SK-N-SH (cell line): Measurements from ENCODE around the gene ENO1. TPM values are rescaled to one million over a fixed set of nuclear protein-coding genes. Genes with fewer than 3 reads are reported as not detected.
A peak's percentile ranks its signal among the peaks of the same experiment; 100 is the strongest.

Experiments
- CTCF ChIA-PET: fragments of 300-600, 350-600 bp; formaldehyde crosslinking; extraction: SDS; loops from one replicate; lab custom pipeline; 2021; lab: Yijun Ruan, JAX
- POLR2A ChIA-PET: fragments of 350-600 bp; sonication (Branson Sonifier 250); formaldehyde crosslinking; extraction: SDS; loops from one replicate; lab custom pipeline; 2020; ENCODE audit warnings: antibody characterized with exemption, inconsistent platforms; lab: Yijun Ruan, JAX
- DNase-seq: peaks from one replicate; pipeline ENCODE4 v3.0.0; 2012
- H2AFZ ChIP-seq: fragments of 200-600 bp; sonication (generic); 2 replicates; pipeline ENCODE4 v1.8.1; 2016; ENCODE audit warnings: antibody characterized with exemption, mild to moderate bottlenecking, low read depth
- H3F3A ChIP-seq: fragments of 200-600 bp; sonication (generic); replicated peaks from 2 replicates; pipeline ENCODE3; 2016; ENCODE audit warnings: antibody characterized with exemption, mild to moderate bottlenecking; ENCODE audit not compliant: insufficient read depth
- H3K27ac ChIP-seq, 2 experiments: fragments of 200-500 bp in 1 of 2; fragments of 200-600 bp in 1 of 2; sonication (Bioruptor generic) in 1 of 2; sonication (generic), shearing (Covaris generic) in 1 of 2; 2 replicates each; pipeline versions ENCODE4 v1.5.1 to v1.6.1; 2014 to 2016; ENCODE audit warnings: low read depth in 2 of 2, inconsistent platforms in 1 of 2, low read length in 1 of 2, mild to moderate bottlenecking in 1 of 2, mixed read lengths in 1 of 2
- H3K27me3 ChIP-seq: fragments of 200-600 bp; sonication (generic), shearing (Covaris generic); 2 replicates; pipeline ENCODE4 v1.6.1; 2016; ENCODE audit warnings: mixed run types; ENCODE audit not compliant: insufficient read depth
- H3K36me3 ChIP-seq, 2 experiments: fragments of 200-500 bp in 1 of 2; fragments of 200-600 bp in 1 of 2; sonication (Bioruptor generic) in 1 of 2; sonication (generic) in 1 of 2; replicated peaks in 1 of 2; 2 replicates each; pipeline versions ENCODE3 to v1.5.1; 2014 to 2016; ENCODE audit warnings: low read length in 1 of 2, mild to moderate bottlenecking in 1 of 2; ENCODE audit not compliant: insufficient read depth in 2 of 2, control insufficient read depth in 1 of 2
- H3K4me1 ChIP-seq, 2 experiments: fragments of 200-500 bp in 1 of 2; fragments of 200-600 bp in 1 of 2; sonication (Bioruptor generic) in 1 of 2; sonication (generic), shearing (Covaris generic) in 1 of 2; 2 replicates each; pipeline versions ENCODE4 v1.5.1 to v1.6.1; 2014 to 2016; ENCODE audit warnings: low read depth in 1 of 2, low read length in 1 of 2, mixed run types in 1 of 2; ENCODE audit not compliant: insufficient read depth in 2 of 2, control insufficient read depth in 1 of 2
- H3K4me2 ChIP-seq: fragments of 200-600 bp; sonication (generic), shearing (Covaris generic); 2 replicates; pipeline ENCODE4 v1.6.1; 2017; ENCODE audit warnings: mixed run types
- H3K4me3 ChIP-seq, 2 experiments: fragments of 200-500 bp in 1 of 2; fragments of 200-600 bp in 1 of 2; sonication (Bioruptor generic) in 1 of 2; sonication (generic), shearing (Covaris generic) in 1 of 2; 2 replicates each; pipeline versions ENCODE4 v1.5.1 to v1.8.1; 2014 to 2016; ENCODE audit warnings: low read depth in 2 of 2, inconsistent platforms in 1 of 2, low read length in 1 of 2, mild to moderate bottlenecking in 1 of 2, mixed read lengths in 1 of 2, moderate library complexity in 1 of 2
- H3K79me2 ChIP-seq: fragments of 200-600 bp; sonication (generic); 2 replicates; pipeline ENCODE4 v1.8.1; 2017; ENCODE audit warnings: mild to moderate bottlenecking; ENCODE audit not compliant: insufficient read depth
- H3K9ac ChIP-seq: fragments of 200-600 bp; sonication (generic); 2 replicates; pipeline ENCODE4 v1.6.1; 2017; ENCODE audit warnings: mixed run types
- H3K9me2 ChIP-seq: fragments of 200-600 bp; sonication (generic); 2 replicates; pipeline ENCODE4 v1.6.1; 2017; ENCODE audit warnings: mixed run types
- H3K9me3 ChIP-seq: fragments of 200-600 bp; sonication (generic); 2 replicates; pipeline ENCODE4 v1.6.1; 2017; ENCODE audit warnings: mixed run types, mild to moderate bottlenecking, moderate library complexity
- H4K20me1 ChIP-seq: fragments of 200-600 bp; sonication (generic); 2 replicates; pipeline ENCODE4 v1.6.1; 2017; ENCODE audit warnings: mild to moderate bottlenecking, mixed run types; ENCODE audit not compliant: insufficient read depth
- CHD2 ChIP-seq: fragments of 150-350 bp; IDR thresholded peaks from 2 replicates; pipeline ENCODE4 v1.6.1; 2018; ENCODE audit warnings: low read length; ENCODE audit not compliant: partially characterized antibody
- EP300 ChIP-seq, 2 experiments: IDR thresholded peaks; 2 replicates each; pipeline versions ENCODE4 v1.4.0 to v1.6.1; 2012; ENCODE audit warnings: borderline replicate concordance in 1 of 2, low read depth in 1 of 2, low read length in 1 of 2
- JUND ChIP-seq: IDR thresholded peaks from 2 replicates; pipeline ENCODE4 v1.4.0; 2012
- MXI1 ChIP-seq: IDR thresholded peaks from 2 replicates; pipeline ENCODE4 v1.6.1; 2012; ENCODE audit warnings: mild to moderate bottlenecking, low read depth, low read length, improper control_type of control experiment
- NRF1 ChIP-seq: IDR thresholded peaks from 2 replicates; pipeline ENCODE4 v1.6.1; 2012; ENCODE audit warnings: low read depth, mild to moderate bottlenecking, low read length
- RAD21 ChIP-seq: IDR thresholded peaks from 2 replicates; pipeline ENCODE4 v1.6.1; 2012; ENCODE audit warnings: mild to moderate bottlenecking, low read length
- TEAD4 ChIP-seq: IDR thresholded peaks from 2 replicates; pipeline ENCODE4 v1.4.0; 2012; ENCODE audit warnings: mild to moderate bottlenecking, borderline replicate concordance; ENCODE audit not compliant: insufficient read depth
- YY1 ChIP-seq: IDR thresholded peaks from 2 replicates; pipeline ENCODE4 v1.4.0; 2012; ENCODE audit warnings: low read depth, mild to moderate bottlenecking
- WGBS: methylation state at CpG from one replicate; pipeline ENCODE4 v1.1.6; 2017; ENCODE audit warnings: low lambda C conversion rate; 5-methylcytosine and 5-hydroxymethylcytosine counted together
- polyA plus RNA-seq, 3 experiments: library from polyadenylated mRNA; depleted of rRNA; stranded (reverse); fragments of >200 nt; gene quantifications; 2 replicates each; pipeline ENCODE4 v1.2.3, GENCODE V29; 2012
- TF ChIP-seq, protein P1 (sequence below): fragments of 200-600 bp; sonication (generic); IDR thresholded peaks from 2 replicates; pipeline ENCODE4 v1.6.1; 2017; ENCODE audit warnings: antibody characterized with exemption, mild to moderate bottlenecking, moderate library complexity
- TF ChIP-seq, protein P2 (sequence below): fragments of 150-350 bp; IDR thresholded peaks from 2 replicates; pipeline ENCODE4 v1.6.1; 2017; ENCODE audit warnings: antibody characterized with exemption, low read length, low read depth, borderline replicate concordance
- TF ChIP-seq, protein P3 (sequence below): IDR thresholded peaks from 2 replicates; pipeline ENCODE4 v1.4.0; 2012; ENCODE audit warnings: low read depth, borderline replicate concordance

The ENO1 gene
- polyA plus RNA-seq, 1 of the 3 experiments (the other 2 are of a cell fraction): 1,599 TPM

DNA sequence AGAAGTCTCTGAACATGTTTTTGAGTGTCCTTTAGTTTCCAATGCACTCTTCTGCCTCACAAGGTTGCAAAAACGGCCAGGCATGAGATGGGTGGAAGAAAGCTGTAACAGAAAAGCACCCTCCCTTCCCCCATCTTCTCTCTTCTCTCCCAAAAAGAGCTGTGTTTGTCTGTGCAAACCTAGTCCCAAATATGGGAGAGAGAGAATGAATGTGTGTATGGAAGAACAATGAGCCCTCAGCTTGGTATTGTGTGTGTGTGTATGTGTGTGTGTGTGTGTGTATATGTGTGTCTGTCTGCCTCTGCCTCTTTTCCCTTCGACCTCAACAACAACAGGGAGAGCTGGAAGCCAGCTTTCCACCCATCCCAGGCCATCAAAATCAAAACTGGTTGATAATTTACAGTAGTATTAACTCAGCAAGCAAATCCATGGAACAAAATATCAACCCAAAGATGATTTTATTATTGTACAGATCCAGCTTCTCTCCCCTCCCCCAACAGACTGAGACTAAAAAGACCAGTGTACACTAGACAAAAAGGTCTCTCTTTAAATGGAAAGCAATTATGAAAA, 62.8 kb downstream of the ENO1 start (continued):
- TF ChIP-seq, protein P1, sequence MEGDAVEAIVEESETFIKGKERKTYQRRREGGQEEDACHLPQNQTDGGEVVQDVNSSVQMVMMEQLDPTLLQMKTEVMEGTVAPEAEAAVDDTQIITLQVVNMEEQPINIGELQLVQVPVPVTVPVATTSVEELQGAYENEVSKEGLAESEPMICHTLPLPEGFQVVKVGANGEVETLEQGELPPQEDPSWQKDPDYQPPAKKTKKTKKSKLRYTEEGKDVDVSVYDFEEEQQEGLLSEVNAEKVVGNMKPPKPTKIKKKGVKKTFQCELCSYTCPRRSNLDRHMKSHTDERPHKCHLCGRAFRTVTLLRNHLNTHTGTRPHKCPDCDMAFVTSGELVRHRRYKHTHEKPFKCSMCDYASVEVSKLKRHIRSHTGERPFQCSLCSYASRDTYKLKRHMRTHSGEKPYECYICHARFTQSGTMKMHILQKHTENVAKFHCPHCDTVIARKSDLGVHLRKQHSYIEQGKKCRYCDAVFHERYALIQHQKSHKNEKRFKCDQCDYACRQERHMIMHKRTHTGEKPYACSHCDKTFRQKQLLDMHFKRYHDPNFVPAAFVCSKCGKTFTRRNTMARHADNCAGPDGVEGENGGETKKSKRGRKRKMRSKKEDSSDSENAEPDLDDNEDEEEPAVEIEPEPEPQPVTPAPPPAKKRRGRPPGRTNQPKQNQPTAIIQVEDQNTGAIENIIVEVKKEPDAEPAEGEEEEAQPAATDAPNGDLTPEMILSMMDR: no peak
- TF ChIP-seq, protein P2, sequence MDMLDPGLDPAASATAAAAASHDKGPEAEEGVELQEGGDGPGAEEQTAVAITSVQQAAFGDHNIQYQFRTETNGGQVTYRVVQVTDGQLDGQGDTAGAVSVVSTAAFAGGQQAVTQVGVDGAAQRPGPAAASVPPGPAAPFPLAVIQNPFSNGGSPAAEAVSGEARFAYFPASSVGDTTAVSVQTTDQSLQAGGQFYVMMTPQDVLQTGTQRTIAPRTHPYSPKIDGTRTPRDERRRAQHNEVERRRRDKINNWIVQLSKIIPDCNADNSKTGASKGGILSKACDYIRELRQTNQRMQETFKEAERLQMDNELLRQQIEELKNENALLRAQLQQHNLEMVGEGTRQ: no peak

DNA sequence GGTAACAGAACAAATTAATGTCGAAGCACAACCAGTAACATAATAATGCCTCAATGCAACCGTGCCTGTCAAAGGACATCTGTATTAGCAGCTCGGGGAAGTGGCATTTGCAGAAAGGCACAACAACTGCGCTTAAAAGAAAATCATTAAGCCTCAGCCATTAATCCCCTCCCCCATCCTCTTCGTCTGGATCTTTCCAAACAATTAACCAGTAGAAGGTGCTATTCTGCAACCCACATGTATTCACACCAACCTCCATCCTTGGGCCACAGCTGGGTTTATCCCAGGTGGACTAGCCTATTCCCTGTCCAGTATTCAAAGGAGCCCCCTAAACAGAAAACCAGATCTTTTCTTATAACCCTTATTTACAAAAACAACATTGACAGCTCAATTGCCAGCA, 63.6 kb downstream of the ENO1 start:
- H3K79me2 ChIP-seq: peaks cover 74% of the 10 kb centered on the region

DNA sequence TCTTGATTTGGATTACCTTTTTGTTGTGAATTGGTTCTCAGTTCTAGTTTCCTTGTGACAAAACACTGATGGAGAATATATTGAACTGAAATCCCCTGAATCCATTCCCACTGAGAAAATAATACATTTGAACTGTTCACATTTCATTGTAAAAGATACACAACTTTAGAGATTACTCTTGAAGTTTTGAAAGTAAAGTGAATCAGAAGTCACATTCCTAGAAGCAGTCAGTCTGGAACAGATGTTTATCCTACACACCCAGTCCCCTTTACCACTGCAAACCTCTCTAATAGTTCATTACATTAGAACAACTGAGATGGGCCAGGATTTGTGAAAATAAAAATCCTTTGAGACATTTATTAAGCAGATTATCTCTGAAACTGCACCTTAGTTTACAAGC, 64.5 kb downstream of the ENO1 start:
- Histone ChIP-seq H2AFZ (no peak overlapping the region), H3K79me2 (peaks cover 76% of the 10 kb centered on the region), H3K36me3 (no peaks in the 10 kb centered on the region), H3F3A (peaks cover 30% of the 10 kb centered on the region), H3K9me3 (no peaks in the 10 kb centered on the region), H3K4me1 (peaks cover 16 to 20% of the 10 kb centered on the region in 2 experiments; a peak in 3 of 4 replicates), H3K4me2 (no peak overlapping the region), H3K9ac (no peak overlapping the region), H4K20me1 (peaks cover 4% of the 10 kb centered on the region; the same call in 1 of the 2 replicates), H3K27ac (0 out of 4 replicates have a peak overlapping the region, but pooled peaks of 1 of the 2 experiments have one; percentile 2), H3K27me3 (no peaks in the 10 kb centered on the region), H3K9me2 (no peaks in the 10 kb centered on the region), H3K4me3 (no peak overlapping the region)
- DNase-seq: no peak
- ChIA-PET CTCF (interaction anchor here (1.4 to 1.7 kb wide), 2 partner anchors 35 to 252 kb away, joined by 4 to 9 read pairs; no protein-coding TSS in a partner anchor), POLR2A (no interaction called here)
- TF ChIP-seq YY1 (no peak), EP300 (IDR thresholded peaks at IDR 0.05; ENCODE audit: borderline replicate concordance in 1 of 2, low read depth in 1 of 2, low read length in 1 of 2) (no peak), NRF1 (no peak), JUND (no peak)
- TF ChIP-seq, protein P3, sequence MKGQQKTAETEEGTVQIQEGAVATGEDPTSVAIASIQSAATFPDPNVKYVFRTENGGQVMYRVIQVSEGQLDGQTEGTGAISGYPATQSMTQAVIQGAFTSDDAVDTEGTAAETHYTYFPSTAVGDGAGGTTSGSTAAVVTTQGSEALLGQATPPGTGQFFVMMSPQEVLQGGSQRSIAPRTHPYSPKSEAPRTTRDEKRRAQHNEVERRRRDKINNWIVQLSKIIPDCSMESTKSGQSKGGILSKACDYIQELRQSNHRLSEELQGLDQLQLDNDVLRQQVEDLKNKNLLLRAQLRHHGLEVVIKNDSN: no peak

More for the DNA sequence above, 63.6 kb downstream of the ENO1 start:
- H3K36me3 ChIP-seq: no peaks in the 10 kb centered on the region
- 62% methylated on average over 5 of the region's 5 CpGs for WGBS
- no peak overlapping the region for H2AFZ ChIP-seq
- H3K9me3 ChIP-seq: no peaks in the 10 kb centered on the region
- no peak overlapping the region; a peak in 1 of 4 replicates for H3K4me3 ChIP-seq
- no peaks in the 10 kb centered on the region for H3K27me3 ChIP-seq
- TF ChIP-seq TEAD4: no peak
- peak; percentile 67 for TF ChIP-seq CHD2
- peak; percentile 25; the same call in 1 of the 2 replicates for TF ChIP-seq MXI1
- peak; percentile 43; the same call in 1 of the 2 replicates for TF ChIP-seq RAD21
- POLR2A ChIA-PET: interaction anchor here (0.9 to 1.8 kb wide), 3 partner anchors 10 to 63 kb away, joined by 4 to 9 read pairs (median 4); partner anchors contain the start of gene ENO1
- H3F3A ChIP-seq: peaks cover 26% of the 10 kb centered on the region
- no peaks in the 10 kb centered on the region; the same call in 1 of the 2 replicates for H4K20me1 ChIP-seq
- CTCF ChIA-PET: interaction anchor here (0.6 to 3.5 kb wide), 15 partner anchors 9 to 390 kb away, joined by 3 to 23 read pairs (median 4); no protein-coding TSS in a partner anchor
- peak overlapping the region in 1 of 2 experiments; percentile 95; a peak in 2 of 4 replicates for H3K27ac ChIP-seq
- no peaks in the 10 kb centered on the region for H3K9me2 ChIP-seq
- peaks cover 12 to 20% of the 10 kb centered on the region in 2 experiments; a peak in 3 of 4 replicates for H3K4me1 ChIP-seq
- H3K9ac ChIP-seq: no peak overlapping the region
- peak overlapping the region; percentile 95; the same call in 1 of the 2 replicates for H3K4me2 ChIP-seq
- peak; percentile 33 for DNase-seq
